Peyer's patch (tissue), 4 donors: ENCODE results near the gene TMED6.

ENCODE experiments used
- POLR2A ChIP-seq, 2 donors: fragments of 450-650 bp; IDR thresholded peaks; one replicate each; pipeline ENCODE4 v1.5.1; 2017; ENCODE audit warnings: antibody characterized with exemption in 2 of 2, mild to moderate bottlenecking in 2 of 2, moderate library complexity in 2 of 2
- TF ChIP-seq, protein P1 (sequence below), 6 experiments: fragments of 450-650 bp in 4 of 6; fragments of 200-600 bp in 2 of 6; sonication (generic) in 1 of 6; IDR thresholded peaks; one replicate each; pipeline ENCODE4 v1.5.1; 2017 to 2019; ENCODE audit warnings: antibody characterized with exemption in 6 of 6, mild to moderate bottlenecking in 3 of 6, moderate library complexity in 1 of 6

DNA sequence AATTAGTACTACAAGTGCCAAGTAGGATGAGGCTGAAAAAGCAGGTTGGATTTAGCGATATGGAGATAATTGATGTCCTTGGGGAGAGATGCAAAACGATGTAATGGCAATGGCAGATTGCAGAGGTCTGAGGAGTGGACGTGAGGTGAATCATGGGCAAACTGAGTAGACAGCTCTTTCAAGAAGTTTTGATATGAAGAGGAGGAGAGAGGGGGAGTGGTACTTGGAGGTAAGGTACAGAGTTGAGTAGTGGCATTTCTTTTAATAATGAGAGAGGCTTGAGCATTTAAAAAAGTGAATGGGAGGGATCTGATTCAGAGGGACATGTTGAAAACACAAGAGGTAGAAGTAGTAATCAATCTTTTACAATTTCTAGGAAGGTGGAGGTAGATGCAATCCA lies 58.2 kb downstream of the TMED6 start:
- TF ChIP-seq, protein P1, sequence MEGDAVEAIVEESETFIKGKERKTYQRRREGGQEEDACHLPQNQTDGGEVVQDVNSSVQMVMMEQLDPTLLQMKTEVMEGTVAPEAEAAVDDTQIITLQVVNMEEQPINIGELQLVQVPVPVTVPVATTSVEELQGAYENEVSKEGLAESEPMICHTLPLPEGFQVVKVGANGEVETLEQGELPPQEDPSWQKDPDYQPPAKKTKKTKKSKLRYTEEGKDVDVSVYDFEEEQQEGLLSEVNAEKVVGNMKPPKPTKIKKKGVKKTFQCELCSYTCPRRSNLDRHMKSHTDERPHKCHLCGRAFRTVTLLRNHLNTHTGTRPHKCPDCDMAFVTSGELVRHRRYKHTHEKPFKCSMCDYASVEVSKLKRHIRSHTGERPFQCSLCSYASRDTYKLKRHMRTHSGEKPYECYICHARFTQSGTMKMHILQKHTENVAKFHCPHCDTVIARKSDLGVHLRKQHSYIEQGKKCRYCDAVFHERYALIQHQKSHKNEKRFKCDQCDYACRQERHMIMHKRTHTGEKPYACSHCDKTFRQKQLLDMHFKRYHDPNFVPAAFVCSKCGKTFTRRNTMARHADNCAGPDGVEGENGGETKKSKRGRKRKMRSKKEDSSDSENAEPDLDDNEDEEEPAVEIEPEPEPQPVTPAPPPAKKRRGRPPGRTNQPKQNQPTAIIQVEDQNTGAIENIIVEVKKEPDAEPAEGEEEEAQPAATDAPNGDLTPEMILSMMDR (IDR thresholded peaks at IDR 0.05): no peak
- TF ChIP-seq POLR2A (IDR thresholded peaks at IDR 0.05): no peak
